Measurements from ENCODE around the gene PECR. TPM values are rescaled to one million over a fixed set of nuclear protein-coding genes. Genes with fewer than 3 reads are reported as not detected.

PECR gene
- total and polyA plus RNA-seq, 2 of the 13 experiments (the other 11 are each of a cell fraction or from before 2014, with no cell fraction given), result 151 to 153 TPM

DNA sequence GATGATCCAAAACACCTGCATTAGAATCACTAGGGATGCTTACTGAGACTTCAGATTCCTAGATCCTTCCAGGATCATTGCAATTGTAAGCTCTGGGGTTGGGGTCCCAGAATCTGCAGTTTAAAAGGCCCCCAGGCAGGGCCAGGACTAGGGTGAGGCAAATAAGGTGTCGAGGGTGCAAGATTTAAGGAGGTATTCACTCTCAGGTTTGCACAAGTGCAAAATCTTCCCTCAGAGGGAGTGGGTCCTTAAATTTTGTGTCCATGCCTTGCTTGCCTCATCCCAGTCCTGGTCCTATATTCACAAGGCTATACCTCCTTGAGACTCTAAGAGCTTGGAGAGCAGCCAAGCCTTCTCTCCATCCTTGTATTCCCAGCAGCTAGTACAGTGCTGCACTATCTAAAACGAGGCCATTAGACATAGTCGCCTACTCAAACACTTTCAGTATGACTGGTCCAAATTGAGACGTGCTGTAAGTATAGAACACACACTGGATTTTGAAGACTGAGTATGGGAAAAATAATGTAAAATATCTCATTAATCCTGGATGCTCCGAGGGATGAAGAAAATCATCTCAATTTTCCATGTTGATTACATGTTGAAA, 36.6 kb downstream of the PECR start:
- Histone ChIP-seq H3K36me3 (replicated peaks in 1 of 2; ENCODE audit: control insufficient read depth in 1 of 2, insufficient read depth in 2 of 2, low read length in 2 of 2) (peaks cover 34 to 80% of the 10 kb centered on the region in 2 experiments), H4K20me1 (ENCODE audit: insufficient read depth, low read length) (no peaks in the 10 kb centered on the region), H3K9ac (ENCODE audit: insufficient read depth, low read depth, low read length) (no peak overlapping the region), H3K4me1 (ENCODE audit: insufficient read depth, low read length) (peaks cover 6% of the 10 kb centered on the region), H2AFZ (ENCODE audit: low read length) (no peak overlapping the region), H3K27ac (ENCODE audit: extremely low read length, insufficient read depth, low read length) (no peak overlapping the region), H3K9me3 (ENCODE audit: low read length) (no peaks in the 10 kb centered on the region), H3K4me2 (ENCODE audit: low read depth, low read length) (no peak overlapping the region), H3K4me3 (replicated peaks in 1 of 3; ENCODE audit: insufficient read depth in 1 of 3, low read depth in 2 of 3, low read length in 3 of 3) (no peak overlapping the region), H3K27me3 (ENCODE audit: control insufficient read depth in 1 of 2, insufficient read depth in 2 of 2, low read length in 2 of 2) (no peaks in the 10 kb centered on the region), H3K79me2 (ENCODE audit: insufficient read depth, low read length) (no peaks in the 10 kb centered on the region)
- in situ Hi-C loops (cut with HindIII; ENCODE audit: extremely low pct_ligation_motif_present, low pct_unique_long_range_greater_than_20kb) (no loop called here), intact Hi-C loops (cut with micrococcal nuclease; ENCODE audit: unreplicated experiment) (no loop called here)
- WGBS (ENCODE audit: low lambda C conversion rate), result 93% methylated on average over 5 of the region's 5 CpGs
- no peak for TF ChIP-seq ZNF569 (CRISPR knock-in tag; IDR thresholded peaks at IDR 0.05; ENCODE audit: borderline replicate concordance)
- no peak for TF ChIP-seq CENPT (CRISPR knock-in tag; IDR thresholded peaks at IDR 0.05; ENCODE audit: low read depth)
- TF ChIP-seq PCBP2 (optimal IDR thresholded peaks at IDR 0.05; ENCODE audit: low read depth, low read length, poor library complexity, severe bottlenecking), result no peak
- TF ChIP-seq, protein P1, sequence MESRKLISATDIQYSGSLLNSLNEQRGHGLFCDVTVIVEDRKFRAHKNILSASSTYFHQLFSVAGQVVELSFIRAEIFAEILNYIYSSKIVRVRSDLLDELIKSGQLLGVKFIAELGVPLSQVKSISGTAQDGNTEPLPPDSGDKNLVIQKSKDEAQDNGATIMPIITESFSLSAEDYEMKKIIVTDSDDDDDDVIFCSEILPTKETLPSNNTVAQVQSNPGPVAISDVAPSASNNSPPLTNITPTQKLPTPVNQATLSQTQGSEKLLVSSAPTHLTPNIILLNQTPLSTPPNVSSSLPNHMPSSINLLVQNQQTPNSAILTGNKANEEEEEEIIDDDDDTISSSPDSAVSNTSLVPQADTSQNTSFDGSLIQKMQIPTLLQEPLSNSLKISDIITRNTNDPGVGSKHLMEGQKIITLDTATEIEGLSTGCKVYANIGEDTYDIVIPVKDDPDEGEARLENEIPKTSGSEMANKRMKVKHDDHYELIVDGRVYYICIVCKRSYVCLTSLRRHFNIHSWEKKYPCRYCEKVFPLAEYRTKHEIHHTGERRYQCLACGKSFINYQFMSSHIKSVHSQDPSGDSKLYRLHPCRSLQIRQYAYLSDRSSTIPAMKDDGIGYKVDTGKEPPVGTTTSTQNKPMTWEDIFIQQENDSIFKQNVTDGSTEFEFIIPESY (CRISPR knock-in tag; IDR thresholded peaks at IDR 0.05), result no peak
- no peak for TF ChIP-seq ZNF3 (CRISPR knock-in tag; IDR thresholded peaks at IDR 0.05)
- TF ChIP-seq STAG1 (CRISPR knock-in tag; IDR thresholded peaks at IDR 0.05), result no peak
- TF ChIP-seq, protein P2, sequence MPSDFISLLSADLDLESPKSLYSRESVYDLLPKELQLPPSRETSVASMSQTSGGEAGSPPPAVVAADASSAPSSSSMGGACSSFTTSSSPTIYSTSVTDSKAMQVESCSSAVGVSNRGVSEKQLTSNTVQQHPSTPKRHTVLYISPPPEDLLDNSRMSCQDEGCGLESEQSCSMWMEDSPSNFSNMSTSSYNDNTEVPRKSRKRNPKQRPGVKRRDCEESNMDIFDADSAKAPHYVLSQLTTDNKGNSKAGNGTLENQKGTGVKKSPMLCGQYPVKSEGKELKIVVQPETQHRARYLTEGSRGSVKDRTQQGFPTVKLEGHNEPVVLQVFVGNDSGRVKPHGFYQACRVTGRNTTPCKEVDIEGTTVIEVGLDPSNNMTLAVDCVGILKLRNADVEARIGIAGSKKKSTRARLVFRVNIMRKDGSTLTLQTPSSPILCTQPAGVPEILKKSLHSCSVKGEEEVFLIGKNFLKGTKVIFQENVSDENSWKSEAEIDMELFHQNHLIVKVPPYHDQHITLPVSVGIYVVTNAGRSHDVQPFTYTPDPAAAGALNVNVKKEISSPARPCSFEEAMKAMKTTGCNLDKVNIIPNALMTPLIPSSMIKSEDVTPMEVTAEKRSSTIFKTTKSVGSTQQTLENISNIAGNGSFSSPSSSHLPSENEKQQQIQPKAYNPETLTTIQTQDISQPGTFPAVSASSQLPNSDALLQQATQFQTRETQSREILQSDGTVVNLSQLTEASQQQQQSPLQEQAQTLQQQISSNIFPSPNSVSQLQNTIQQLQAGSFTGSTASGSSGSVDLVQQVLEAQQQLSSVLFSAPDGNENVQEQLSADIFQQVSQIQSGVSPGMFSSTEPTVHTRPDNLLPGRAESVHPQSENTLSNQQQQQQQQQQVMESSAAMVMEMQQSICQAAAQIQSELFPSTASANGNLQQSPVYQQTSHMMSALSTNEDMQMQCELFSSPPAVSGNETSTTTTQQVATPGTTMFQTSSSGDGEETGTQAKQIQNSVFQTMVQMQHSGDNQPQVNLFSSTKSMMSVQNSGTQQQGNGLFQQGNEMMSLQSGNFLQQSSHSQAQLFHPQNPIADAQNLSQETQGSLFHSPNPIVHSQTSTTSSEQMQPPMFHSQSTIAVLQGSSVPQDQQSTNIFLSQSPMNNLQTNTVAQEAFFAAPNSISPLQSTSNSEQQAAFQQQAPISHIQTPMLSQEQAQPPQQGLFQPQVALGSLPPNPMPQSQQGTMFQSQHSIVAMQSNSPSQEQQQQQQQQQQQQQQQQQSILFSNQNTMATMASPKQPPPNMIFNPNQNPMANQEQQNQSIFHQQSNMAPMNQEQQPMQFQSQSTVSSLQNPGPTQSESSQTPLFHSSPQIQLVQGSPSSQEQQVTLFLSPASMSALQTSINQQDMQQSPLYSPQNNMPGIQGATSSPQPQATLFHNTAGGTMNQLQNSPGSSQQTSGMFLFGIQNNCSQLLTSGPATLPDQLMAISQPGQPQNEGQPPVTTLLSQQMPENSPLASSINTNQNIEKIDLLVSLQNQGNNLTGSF (CRISPR knock-in tag; IDR thresholded peaks at IDR 0.05), result no peak
- TF ChIP-seq, protein P3, sequence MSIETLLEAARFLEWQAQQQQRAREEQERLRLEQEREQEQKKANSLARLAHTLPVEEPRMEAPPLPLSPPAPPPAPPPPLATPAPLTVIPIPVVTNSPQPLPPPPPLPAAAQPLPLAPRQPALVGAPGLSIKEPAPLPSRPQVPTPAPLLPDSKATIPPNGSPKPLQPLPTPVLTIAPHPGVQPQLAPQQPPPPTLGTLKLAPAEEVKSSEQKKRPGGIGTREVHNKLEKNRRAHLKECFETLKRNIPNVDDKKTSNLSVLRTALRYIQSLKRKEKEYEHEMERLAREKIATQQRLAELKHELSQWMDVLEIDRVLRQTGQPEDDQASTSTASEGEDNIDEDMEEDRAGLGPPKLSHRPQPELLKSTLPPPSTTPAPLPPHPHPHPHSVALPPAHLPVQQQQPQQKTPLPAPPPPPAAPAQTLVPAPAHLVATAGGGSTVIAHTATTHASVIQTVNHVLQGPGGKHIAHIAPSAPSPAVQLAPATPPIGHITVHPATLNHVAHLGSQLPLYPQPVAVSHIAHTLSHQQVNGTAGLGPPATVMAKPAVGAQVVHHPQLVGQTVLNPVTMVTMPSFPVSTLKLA (IDR thresholded peaks at IDR 0.05), result no peak
- no peak for TF ChIP-seq KLF15 (CRISPR knock-in tag; IDR thresholded peaks at IDR 0.05; ENCODE audit: borderline replicate concordance)
- DNase-seq (ENCODE audit: low spot score), result no peak
- ATAC-seq, result no peak
- CTCF ChIA-PET (ENCODE audit: low intra/inter-chr PET ratio, low total read pairs), result no interaction called here
- no peak for FAIRE-seq
- POLR2A ChIA-PET, result no interaction called here
- no TSS peak for BruUV-seq (replicated peaks)
